Subcutaneous adipose tissue (tissue), 4 donors: Measurements from ENCODE around the gene SNRNP25. TPM values are rescaled to one million over a fixed set of nuclear protein-coding genes. Genes with fewer than 3 reads are reported as not detected.

ENCODE experiments used
- total RNA-seq, 4 donors: library from RNA; depleted of rRNA; stranded (reverse); fragments of >200 nt; gene quantifications; one replicate each; pipeline ENCODE4 v1.1.0, GENCODE V29; 2016
- TF ChIP-seq, protein P1 (sequence below): fragments of 450-650 bp; IDR thresholded peaks from one replicate; pipeline ENCODE4 v1.5.1; 2016; ENCODE audit warnings: low read depth, mild to moderate bottlenecking, control low read depth, antibody characterized with exemption, moderate library complexity

SNRNP25 gene
- total RNA-seq, 4 donors from 2014 or later = 12.8 to 21.9 (median 15.2) TPM

GRCh38 chr16:85407-85782 lies 31.8 kb downstream of the SNRNP25 start:
- TF ChIP-seq, protein P1, sequence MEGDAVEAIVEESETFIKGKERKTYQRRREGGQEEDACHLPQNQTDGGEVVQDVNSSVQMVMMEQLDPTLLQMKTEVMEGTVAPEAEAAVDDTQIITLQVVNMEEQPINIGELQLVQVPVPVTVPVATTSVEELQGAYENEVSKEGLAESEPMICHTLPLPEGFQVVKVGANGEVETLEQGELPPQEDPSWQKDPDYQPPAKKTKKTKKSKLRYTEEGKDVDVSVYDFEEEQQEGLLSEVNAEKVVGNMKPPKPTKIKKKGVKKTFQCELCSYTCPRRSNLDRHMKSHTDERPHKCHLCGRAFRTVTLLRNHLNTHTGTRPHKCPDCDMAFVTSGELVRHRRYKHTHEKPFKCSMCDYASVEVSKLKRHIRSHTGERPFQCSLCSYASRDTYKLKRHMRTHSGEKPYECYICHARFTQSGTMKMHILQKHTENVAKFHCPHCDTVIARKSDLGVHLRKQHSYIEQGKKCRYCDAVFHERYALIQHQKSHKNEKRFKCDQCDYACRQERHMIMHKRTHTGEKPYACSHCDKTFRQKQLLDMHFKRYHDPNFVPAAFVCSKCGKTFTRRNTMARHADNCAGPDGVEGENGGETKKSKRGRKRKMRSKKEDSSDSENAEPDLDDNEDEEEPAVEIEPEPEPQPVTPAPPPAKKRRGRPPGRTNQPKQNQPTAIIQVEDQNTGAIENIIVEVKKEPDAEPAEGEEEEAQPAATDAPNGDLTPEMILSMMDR = no peak

DNA sequence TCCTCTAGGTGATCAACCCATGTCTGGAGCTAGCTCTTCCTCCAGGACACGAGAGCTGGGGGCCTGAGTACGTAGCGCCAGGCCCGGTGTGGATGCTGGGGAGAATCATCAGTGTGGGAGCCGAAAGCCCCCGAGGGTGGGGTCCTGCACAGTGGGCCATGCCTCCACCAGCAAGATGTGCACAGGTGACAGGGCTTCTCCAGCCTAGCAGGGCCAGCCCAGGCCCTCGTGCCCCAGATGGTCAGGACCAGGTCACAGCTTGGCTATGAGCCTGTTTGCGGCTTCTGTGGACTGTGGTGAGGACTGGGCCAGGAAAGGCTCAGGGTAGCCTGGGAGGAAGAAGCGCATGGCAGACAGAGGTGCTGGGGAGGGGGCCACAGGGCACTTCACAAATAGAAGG lies 32.2 kb downstream of the SNRNP25 start:
- TF ChIP-seq, protein P1 = no peak

DNA sequence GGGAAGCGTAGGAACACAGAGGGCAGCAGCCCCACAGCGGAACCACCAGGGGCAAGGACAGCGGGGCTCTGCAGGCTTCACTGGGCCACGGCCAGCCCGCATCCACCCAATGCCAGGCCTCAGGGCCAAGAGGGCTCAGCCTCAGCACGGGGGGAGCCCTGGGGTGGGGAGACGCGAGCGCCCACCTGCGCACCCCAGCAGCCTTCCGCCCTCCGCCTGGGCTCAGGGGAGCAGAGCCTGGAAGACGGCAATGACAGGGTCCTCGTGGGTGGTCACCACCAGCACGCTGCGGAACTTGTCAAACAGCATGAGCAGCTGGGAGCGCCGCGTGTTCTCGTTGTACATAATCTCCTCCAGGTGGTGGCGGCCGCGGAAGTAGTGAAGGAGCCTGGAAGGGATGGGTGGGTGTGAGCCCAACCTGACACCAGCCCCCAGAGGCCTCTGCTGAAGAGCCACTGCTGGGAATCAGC lies 32.9 kb downstream of the SNRNP25 start:
- TF ChIP-seq, protein P1 = no peak

DNA sequence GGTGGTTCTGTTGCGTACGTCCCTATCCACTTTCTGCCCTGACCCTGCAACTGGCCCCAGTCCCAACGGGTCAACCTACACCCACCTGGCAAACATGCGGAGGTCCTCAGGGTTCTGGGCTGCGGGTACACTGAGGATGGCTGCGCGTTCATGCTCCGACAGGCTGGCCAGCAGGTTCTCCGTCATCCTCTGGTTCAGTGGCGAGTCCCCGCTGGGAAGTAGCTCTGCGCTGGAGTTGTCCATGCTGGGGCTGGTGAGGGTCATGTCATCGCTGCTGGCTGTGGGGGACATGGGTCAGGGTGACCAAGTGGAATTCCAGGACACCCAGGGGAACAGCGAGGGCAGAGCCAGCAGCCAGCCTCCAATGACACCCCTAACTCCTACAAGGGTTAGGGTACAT lies 35.0 kb downstream of the SNRNP25 start:
- TF ChIP-seq, protein P1 = no peak

DNA sequence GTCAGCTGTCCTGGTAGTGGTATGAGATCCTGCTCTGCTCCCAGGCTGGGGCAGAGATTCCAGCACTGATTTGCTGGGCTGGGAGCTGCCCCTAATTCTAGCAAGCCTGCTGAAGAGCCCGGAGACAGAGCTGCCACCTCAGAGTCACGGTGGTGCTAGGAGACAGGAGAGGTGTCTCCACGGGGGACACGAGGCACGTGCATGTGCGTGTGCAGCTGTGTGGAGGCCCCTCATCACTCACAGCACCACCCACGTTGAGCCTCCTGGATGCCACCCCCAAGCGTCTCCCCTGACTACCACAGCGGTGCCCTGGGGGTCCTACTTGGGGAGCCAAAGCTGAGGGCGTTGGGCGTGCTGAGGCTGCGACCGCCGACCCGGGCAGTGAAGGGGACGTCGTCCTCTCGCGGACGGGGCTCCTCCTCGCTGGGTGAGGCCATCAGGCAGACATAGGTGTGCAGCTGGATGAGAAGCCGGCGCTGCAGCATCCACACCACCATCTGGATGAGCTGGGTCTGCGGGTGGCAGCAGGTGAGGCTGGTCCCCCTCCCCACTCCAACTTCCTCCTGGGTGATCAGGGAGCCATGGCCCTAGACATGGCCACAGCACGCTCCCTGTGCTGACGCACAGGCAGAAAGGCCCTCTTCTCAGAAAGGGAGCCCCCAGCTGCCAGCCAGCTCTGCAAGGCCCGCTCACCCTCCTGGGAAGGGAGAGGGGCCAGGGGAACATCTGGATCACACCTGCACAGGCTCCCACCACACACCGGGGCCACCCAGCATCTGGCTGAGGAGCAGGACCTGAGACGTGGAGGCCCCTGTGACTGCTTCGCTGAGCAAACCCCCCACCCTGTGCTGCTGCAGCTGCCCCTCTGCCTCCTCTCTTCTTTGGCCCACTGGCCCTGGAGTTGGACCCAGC lies 36.0 kb downstream of the SNRNP25 start:
- TF ChIP-seq, protein P1 = no peak

- TF ChIP-seq, protein P1 = no peak
Observed at GRCh38 chr16:91484-91883, 37.9 kb downstream of the SNRNP25 start.

DNA sequence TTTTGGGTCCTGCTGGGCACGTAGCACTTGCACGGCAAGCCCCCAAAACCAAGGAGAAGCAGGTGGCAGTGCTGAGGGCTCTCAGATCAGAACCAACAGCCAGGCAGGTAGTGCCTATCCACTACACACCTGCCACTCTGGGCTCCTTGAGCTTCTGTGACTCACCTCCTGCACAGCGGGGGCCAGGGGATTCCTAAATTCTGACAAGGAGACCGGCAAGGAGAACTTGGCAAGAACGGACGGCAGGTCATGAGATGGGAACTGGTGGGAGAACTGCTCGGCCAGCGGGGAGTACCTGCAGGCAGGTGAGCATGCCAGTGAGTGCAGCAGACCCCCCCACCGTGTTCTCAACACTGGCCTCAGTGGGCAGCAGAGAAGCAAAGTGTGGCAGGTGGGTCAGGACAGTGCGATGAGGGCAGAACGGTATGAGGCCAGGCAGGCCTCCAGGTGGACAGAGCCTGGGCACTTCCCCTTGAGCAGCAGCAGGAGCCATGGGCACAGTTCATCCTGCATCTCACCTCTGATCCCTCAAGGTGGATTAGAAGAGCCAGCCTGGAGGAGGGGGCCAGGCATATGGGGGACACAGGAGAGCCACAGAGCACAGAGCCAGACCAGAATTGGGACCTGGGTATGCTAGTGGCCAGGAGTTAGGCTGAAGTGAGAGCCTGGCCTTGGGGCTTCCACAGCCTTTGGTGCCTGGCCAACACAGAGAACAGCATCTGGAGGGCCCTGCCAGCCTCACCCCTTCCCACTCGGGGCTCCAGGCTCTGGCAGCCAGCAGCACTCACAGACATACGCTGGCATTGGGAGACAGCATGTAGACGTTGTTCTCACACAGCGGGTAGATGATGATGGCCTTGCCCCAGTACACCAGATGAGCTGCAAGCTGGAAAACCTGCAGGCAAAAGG lies 39.1 kb downstream of the SNRNP25 start:
- TF ChIP-seq, protein P1 = no peak
